Loucy (cell line): ENCODE results near the gene CCDC121.

Experiments used
- EZH2phosphoT487 ChIP-seq: fragments of 200-600 bp; IDR thresholded peaks from 2 replicates; pipeline ENCODE4 v1.6.1; 2018; ENCODE audit warnings: antibody characterized with exemption, mild to moderate bottlenecking, moderate library complexity, borderline replicate concordance
- TF ChIP-seq, protein P1 (sequence below): fragments of 200-600 bp; sonication (generic); conservative IDR thresholded peaks from 2 replicates; pipeline ENCODE4 v1.5.1; 2014; ENCODE audit warnings: mild to moderate bottlenecking, antibody characterized with exemption, low read length

DNA sequence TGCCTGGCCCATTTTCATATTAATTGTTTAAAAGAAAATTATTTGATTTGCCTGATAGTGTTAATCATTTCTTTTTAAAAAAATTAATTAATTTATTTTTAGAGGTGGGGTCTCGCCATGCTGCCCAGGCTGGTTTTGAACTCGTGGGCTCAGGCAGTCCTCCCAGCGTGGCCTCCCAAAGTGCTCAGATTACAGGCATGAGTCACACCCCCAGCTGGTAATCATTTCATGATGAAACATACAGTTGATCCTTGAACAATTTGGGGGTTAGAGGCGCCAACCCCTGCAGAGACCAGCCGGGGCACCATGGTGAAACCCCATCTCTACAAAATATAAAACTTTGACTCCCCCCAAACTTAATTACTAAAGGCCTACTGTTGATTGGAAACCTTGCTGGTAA, 8.0 kb upstream of the CCDC121 start:
- TF ChIP-seq, protein P1, sequence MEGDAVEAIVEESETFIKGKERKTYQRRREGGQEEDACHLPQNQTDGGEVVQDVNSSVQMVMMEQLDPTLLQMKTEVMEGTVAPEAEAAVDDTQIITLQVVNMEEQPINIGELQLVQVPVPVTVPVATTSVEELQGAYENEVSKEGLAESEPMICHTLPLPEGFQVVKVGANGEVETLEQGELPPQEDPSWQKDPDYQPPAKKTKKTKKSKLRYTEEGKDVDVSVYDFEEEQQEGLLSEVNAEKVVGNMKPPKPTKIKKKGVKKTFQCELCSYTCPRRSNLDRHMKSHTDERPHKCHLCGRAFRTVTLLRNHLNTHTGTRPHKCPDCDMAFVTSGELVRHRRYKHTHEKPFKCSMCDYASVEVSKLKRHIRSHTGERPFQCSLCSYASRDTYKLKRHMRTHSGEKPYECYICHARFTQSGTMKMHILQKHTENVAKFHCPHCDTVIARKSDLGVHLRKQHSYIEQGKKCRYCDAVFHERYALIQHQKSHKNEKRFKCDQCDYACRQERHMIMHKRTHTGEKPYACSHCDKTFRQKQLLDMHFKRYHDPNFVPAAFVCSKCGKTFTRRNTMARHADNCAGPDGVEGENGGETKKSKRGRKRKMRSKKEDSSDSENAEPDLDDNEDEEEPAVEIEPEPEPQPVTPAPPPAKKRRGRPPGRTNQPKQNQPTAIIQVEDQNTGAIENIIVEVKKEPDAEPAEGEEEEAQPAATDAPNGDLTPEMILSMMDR: no peak
- no peak for TF ChIP-seq EZH2phosphoT487
